Panc1 (cell line): ENCODE results near the gene PLCL1. TPM values are rescaled to one million over a fixed set of nuclear protein-coding genes. Genes with fewer than 3 reads are reported as not detected.

Source experiments
- ATAC-seq: fragments of 200-7000 bp; cut with Tn5 transposase; 2 replicates; pipeline ENCODE4 v1.9.1; 2020; ENCODE audit warnings: mild to moderate bottlenecking, moderate library complexity
- BruUV-seq: library from RNA; stranded (reverse); fragments of 400-500 nt; replicated peaks from 2 replicates; lab custom pipeline; 2021; lab: Mats Ljungman, UMichigan
- CTCF ChIA-PET: fragments of 300-600 bp; sonication (Branson Sonifier 250); formaldehyde crosslinking; loops from one replicate; lab custom pipeline; 2022; ENCODE audit warnings: antibody characterized with exemption; lab: Charles Lee
- POLR2A ChIA-PET: fragments of 300-600 bp; sonication (Branson Sonifier 250); formaldehyde crosslinking; loops from one replicate; lab custom pipeline; 2022; ENCODE audit warnings: antibody characterized with exemption; lab: Charles Lee
- DNase-seq: peaks from one replicate; pipeline ENCODE4 v3.0.0-alpha.2; 2010; ENCODE audit warnings: low read depth, low spot score
- H3K27ac ChIP-seq: 2 replicates; pipeline ENCODE4 v1.5.1; 2011; ENCODE audit warnings: mild to moderate bottlenecking, low read length, inconsistent platforms
- H3K27me3 ChIP-seq: fragments of 200-500 bp; sonication (Bioruptor generic); 2 replicates; pipeline ENCODE4 v1.6.0; 2014; ENCODE audit warnings: low read length, inconsistent platforms; ENCODE audit not compliant: control insufficient read depth, insufficient read depth
- H3K36me3 ChIP-seq: fragments of 200-500 bp; sonication (Bioruptor generic); 2 replicates; pipeline ENCODE4 v1.5.1; 2014; ENCODE audit warnings: inconsistent platforms, mild to moderate bottlenecking, low read length, moderate library complexity; ENCODE audit not compliant: control insufficient read depth, insufficient read depth
- H3K4me1 ChIP-seq: 2 replicates; pipeline ENCODE4 v1.5.1; 2011; ENCODE audit warnings: inconsistent platforms, mild to moderate bottlenecking, low read length, moderate library complexity; ENCODE audit not compliant: control insufficient read depth, insufficient read depth
- H3K4me3 ChIP-seq, 2 experiments: 2 replicates each; pipeline ENCODE4 v1.5.1; 2011 to 2012; ENCODE audit warnings: low read depth in 2 of 2, low read length in 2 of 2, mild to moderate bottlenecking in 2 of 2, inconsistent platforms in 1 of 2, moderate library complexity in 1 of 2
- H3K9me3 ChIP-seq: fragments of 200-500 bp; sonication (Bioruptor generic); 2 replicates; pipeline ENCODE4 v1.5.1; 2014; ENCODE audit warnings: low read depth, mild to moderate bottlenecking, inconsistent platforms, low read length, moderate library complexity; ENCODE audit not compliant: control insufficient read depth, insufficient read depth
- CTCF ChIP-seq: fragments of 450-650 bp; IDR thresholded peaks from 2 replicates; pipeline ENCODE4 v1.5.1; 2017; ENCODE audit warnings: mild to moderate bottlenecking
- POLR2AphosphoS5 ChIP-seq: IDR thresholded peaks from 2 replicates; pipeline ENCODE4 v1.6.1; 2012; ENCODE audit warnings: mild to moderate bottlenecking, low read depth, low read length, moderate library complexity
- REST ChIP-seq, 2 experiments: IDR thresholded peaks; 2 replicates each; pipeline ENCODE4 v1.6.1; 2011 to 2012; ENCODE audit warnings: low read depth in 2 of 2, control low read depth in 1 of 2, low read length in 1 of 2, mild to moderate bottlenecking in 1 of 2, moderate library complexity in 1 of 2; ENCODE audit not compliant: insufficient read depth in 1 of 2
- SIN3A ChIP-seq: IDR thresholded peaks from 2 replicates; pipeline ENCODE4 v1.6.1; 2012; ENCODE audit warnings: low read depth, mild to moderate bottlenecking, low read length, moderate library complexity, borderline replicate concordance; ENCODE audit not compliant: insufficient read depth
- TCF7L2 ChIP-seq: IDR thresholded peaks from 2 replicates; pipeline ENCODE4 v1.6.1; 2011; ENCODE audit warnings: mild to moderate bottlenecking, low read depth, low read length, inconsistent platforms
- in situ Hi-C: cut with HindIII; loops from 2 replicates; pipeline ENCODE4 v1.10.0; 2016; ENCODE audit warnings: low sequenced_read_pairs, low pct_unique_long_range_greater_than_20kb
- intact Hi-C: fragments of 100-400 bp; cut with micrococcal nuclease; formaldehyde crosslinking; loops from one replicate; pipeline ENCODE4 v1.10.0; 2022; ENCODE audit not compliant: unreplicated experiment
- total RNA-seq: library from RNA; stranded (reverse); gene quantifications from one replicate; pipeline ENCODE4 v1.2.1, GENCODE V29; 2021; ENCODE audit not compliant: unreplicated experiment

Gene PLCL1
- total RNA-seq, 1 experiment from 2014 or later: not detected

- intact Hi-C loops: no loop called here
- no peak overlapping the region for H3K27ac ChIP-seq
- CTCF ChIA-PET: no interaction called here
- no TSS peak for BruUV-seq
- in situ Hi-C loops: no loop called here
- no peak overlapping the region for H3K4me3 ChIP-seq
- no peaks in the 10 kb centered on the region for H3K9me3 ChIP-seq
- ATAC-seq: no peak
- no peak for DNase-seq
- POLR2A ChIA-PET: no interaction called here
- H3K4me1 ChIP-seq: no peaks in the 10 kb centered on the region
- H3K36me3 ChIP-seq: no peaks in the 10 kb centered on the region
- H3K27me3 ChIP-seq: peaks cover 4% of the 10 kb centered on the region; the same call in 1 of the 2 replicates
- TF ChIP-seq TCF7L2 (no peak), SIN3A (no peak), REST (IDR thresholded peaks at IDR 0.05; ENCODE audit: insufficient read depth in 1 of 2, low read depth in 2 of 2, low read length in 1 of 2) (no peak), CTCF (no peak), POLR2AphosphoS5 (no peak)
These were observed 10.1 kb downstream of the PLCL1 start for GRCh38 chr2:197814526-197814925.

GRCh38 chr2:197821550-197822289 is 17.3 kb downstream of the PLCL1 start:
- POLR2A ChIA-PET: no interaction called here

More at GRCh38 chr2:197821550-197822289, 17.3 kb downstream of the PLCL1 start:
- BruUV-seq: no TSS peak
- Histone ChIP-seq H3K36me3 (no peaks in the 10 kb centered on the region), H3K4me3 (no peak overlapping the region), H3K9me3 (no peaks in the 10 kb centered on the region), H3K27ac (no peak overlapping the region), H3K27me3 (no peaks in the 10 kb centered on the region; the same call in none of the 2 replicates), H3K4me1 (no peaks in the 10 kb centered on the region)
- DNase-seq: no peak
- CTCF ChIA-PET: no interaction called here
- no peak for ATAC-seq
- intact Hi-C loops: no loop called here
- TF ChIP-seq POLR2AphosphoS5 (no peak), REST (IDR thresholded peaks at IDR 0.05; ENCODE audit: insufficient read depth in 1 of 2, low read depth in 2 of 2, low read length in 1 of 2) (no peak), SIN3A (no peak), CTCF (no peak), TCF7L2 (no peak)
- in situ Hi-C loops: no loop called here
